KMS-11 (cell line): Measurements from ENCODE around the gene SULT1A1.
"Not testable (repeated sequence)": the region's sequence is repeated elsewhere in the genome, so short reads cannot be mapped to it uniquely, and the experiment has no call there.

ENCODE experiments used
- H2AFZ ChIP-seq: fragments of 200-600 bp; sonication (generic); 2 replicates; pipeline ENCODE4 v1.6.1; 2016; ENCODE audit warnings: antibody characterized with exemption, mixed run types, low read depth
- H3K27ac ChIP-seq: fragments of 200-600 bp; sonication (generic); 2 replicates; pipeline ENCODE4 v1.6.1; 2016; ENCODE audit warnings: mild to moderate bottlenecking, mixed run types
- H3K27me3 ChIP-seq: fragments of 200-600 bp; sonication (generic); 2 replicates; pipeline ENCODE4 v1.6.1; 2017; ENCODE audit warnings: mild to moderate bottlenecking, low read depth, mixed run types, moderate library complexity; ENCODE audit not compliant: insufficient read depth
- H3K36me3 ChIP-seq: fragments of 200-600 bp; sonication (generic); 2 replicates; pipeline ENCODE4 v1.6.1; 2017; ENCODE audit warnings: mild to moderate bottlenecking, mixed run types; ENCODE audit not compliant: insufficient read depth
- H3K4me1 ChIP-seq: fragments of 200-600 bp; sonication (generic); 2 replicates; pipeline ENCODE4 v1.6.1; 2016; ENCODE audit warnings: mild to moderate bottlenecking, low read depth, mixed run types; ENCODE audit not compliant: poor library complexity, severe bottlenecking
- H3K4me2 ChIP-seq: fragments of 200-600 bp; sonication (generic); 2 replicates; pipeline ENCODE4 v1.7.0; 2016; ENCODE audit warnings: mild to moderate bottlenecking, mixed run types
- H3K4me3 ChIP-seq: fragments of 200-600 bp; sonication (generic); IDR thresholded peaks from 2 replicates; pipeline ENCODE4 v1.6.1; 2017; ENCODE audit warnings: low read depth, low read length, mixed read lengths; ENCODE audit not compliant: insufficient read depth
- H3K79me2 ChIP-seq: fragments of 200-600 bp; sonication (generic); 2 replicates; pipeline ENCODE4 v1.6.1; 2016; ENCODE audit warnings: low read depth, mixed run types; ENCODE audit not compliant: insufficient read depth
- H3K9ac ChIP-seq: fragments of 200-600 bp; sonication (generic); 2 replicates; pipeline ENCODE4 v1.6.1; 2016; ENCODE audit warnings: mild to moderate bottlenecking, mixed run types
- H4K20me1 ChIP-seq: fragments of 200-600 bp; sonication (generic); 2 replicates; pipeline ENCODE4 v1.6.1; 2016; ENCODE audit warnings: mild to moderate bottlenecking, mixed run types; ENCODE audit not compliant: insufficient read depth
- TF ChIP-seq, protein P1 (sequence below): fragments of 200-600 bp; sonication (generic); conservative IDR thresholded peaks from 2 replicates; pipeline ENCODE4 v1.6.1; 2017; ENCODE audit warnings: low read depth, mild to moderate bottlenecking, antibody characterized with exemption, low read length, moderate library complexity, mixed read lengths

Gene SULT1A1

DNA sequence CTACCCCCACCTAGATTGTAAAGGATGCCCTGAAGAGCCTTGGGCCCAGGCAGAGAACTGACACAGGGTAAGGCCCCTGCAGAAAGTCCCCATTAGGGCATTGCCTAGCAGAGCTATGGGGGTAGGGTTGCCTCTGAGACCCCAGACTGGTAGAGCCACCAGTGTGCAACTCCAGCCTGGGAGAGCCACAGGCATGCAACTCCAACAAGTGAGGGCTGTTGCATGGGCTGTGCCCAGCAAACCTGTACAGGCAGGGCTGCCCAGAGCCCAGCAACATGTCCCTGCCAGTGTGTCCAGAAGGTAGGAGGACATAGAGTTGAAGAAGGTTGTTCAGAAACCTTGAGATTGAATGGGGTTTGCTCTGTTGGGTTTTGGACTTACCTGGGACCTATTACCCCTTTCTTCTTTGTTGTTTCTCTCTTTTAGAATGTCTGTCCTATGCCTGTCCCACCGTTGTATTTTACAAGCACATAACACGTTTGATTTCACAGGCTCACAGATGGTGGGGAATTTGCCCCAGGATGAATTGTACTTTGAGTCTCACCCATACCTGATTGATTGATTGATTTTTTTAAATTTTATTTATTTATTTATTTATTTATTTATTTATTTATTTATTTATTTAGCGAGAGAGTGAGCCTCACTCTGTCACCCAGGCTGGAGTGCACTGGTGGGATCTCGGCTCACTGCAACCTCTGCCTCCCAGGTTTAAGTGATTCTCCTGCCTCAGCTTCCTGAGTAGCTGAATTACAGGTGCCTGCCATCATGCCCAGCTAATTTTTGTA, 39.7 kb downstream of the SULT1A1 start:
- no peaks in the 10 kb centered on the region for H3K27me3 ChIP-seq
- TF ChIP-seq, protein P1, sequence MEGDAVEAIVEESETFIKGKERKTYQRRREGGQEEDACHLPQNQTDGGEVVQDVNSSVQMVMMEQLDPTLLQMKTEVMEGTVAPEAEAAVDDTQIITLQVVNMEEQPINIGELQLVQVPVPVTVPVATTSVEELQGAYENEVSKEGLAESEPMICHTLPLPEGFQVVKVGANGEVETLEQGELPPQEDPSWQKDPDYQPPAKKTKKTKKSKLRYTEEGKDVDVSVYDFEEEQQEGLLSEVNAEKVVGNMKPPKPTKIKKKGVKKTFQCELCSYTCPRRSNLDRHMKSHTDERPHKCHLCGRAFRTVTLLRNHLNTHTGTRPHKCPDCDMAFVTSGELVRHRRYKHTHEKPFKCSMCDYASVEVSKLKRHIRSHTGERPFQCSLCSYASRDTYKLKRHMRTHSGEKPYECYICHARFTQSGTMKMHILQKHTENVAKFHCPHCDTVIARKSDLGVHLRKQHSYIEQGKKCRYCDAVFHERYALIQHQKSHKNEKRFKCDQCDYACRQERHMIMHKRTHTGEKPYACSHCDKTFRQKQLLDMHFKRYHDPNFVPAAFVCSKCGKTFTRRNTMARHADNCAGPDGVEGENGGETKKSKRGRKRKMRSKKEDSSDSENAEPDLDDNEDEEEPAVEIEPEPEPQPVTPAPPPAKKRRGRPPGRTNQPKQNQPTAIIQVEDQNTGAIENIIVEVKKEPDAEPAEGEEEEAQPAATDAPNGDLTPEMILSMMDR = no peak
- H3K79me2 ChIP-seq = no peaks in the 10 kb centered on the region; the same call in 1 of the 2 replicates

DNA sequence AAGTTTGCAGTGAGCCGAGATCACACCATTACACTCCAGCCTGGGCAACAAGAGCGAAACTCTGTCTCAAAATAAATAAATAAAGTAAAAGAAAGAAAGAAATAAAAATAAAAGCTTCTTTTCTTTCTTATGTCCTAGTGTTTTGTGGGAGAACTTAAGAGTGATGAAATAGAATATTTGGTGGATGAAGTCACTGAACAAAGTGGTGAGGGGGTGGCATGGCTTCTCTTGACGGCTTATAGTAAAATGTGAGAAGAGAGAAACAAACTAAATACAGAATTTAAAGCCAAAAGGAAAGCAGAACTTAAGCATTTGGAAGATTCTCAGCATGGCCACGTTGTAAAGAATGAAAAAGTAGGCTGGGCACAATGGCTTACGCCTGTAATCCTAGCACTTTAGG, 40.8 kb downstream of the SULT1A1 start:
- Histone ChIP-seq H3K4me3 (no peak overlapping the region), H4K20me1 (no peaks in the 10 kb centered on the region), H3K4me1 (no peaks in the 10 kb centered on the region), H3K4me2 (no peak overlapping the region), H3K36me3 (no peaks in the 10 kb centered on the region), H3K79me2 (no peaks in the 10 kb centered on the region; the same call in 1 of the 2 replicates), H3K9ac (no peak overlapping the region), H3K27ac (no peak overlapping the region), H3K27me3 (no peaks in the 10 kb centered on the region), H2AFZ (no peak overlapping the region)
- TF ChIP-seq, protein P1 = no peak

More for the DNA sequence above, 39.7 kb downstream of the SULT1A1 start:
- no peaks in the 10 kb centered on the region for H3K4me1 ChIP-seq
- H3K4me2 ChIP-seq = no peak overlapping the region
- no peak overlapping the region for H3K9ac ChIP-seq
- no peak overlapping the region for H2AFZ ChIP-seq
- no peaks in the 10 kb centered on the region for H3K36me3 ChIP-seq
- H3K4me3 ChIP-seq = no peak overlapping the region
- H4K20me1 ChIP-seq = no peaks in the 10 kb centered on the region
- H3K27ac ChIP-seq = no peak overlapping the region

DNA sequence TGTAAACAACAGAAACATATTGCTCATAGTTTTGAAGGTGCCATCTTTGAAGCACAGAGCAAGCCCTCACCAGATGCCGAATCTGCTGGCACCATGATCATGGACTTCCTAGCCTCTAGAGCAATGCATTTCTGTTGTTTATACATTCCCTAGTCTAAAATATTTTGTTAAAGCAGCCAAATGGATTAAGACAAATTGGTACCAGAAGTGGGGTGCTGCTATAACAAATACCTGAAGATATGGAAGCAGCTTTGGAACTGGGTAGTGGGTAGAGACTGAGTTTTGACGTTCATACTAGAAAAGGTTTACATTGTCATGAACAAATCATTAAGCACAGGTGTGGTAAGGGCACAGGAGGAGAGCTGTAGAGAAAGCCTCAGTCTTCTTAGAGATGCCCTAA, 42.6 kb downstream of the SULT1A1 start:
- H3K27ac ChIP-seq = no peak overlapping the region
- no peaks in the 10 kb centered on the region for H3K36me3 ChIP-seq
- H3K4me3 ChIP-seq = no peak overlapping the region
- no peak overlapping the region for H3K9ac ChIP-seq
- no peaks in the 10 kb centered on the region; the same call in 1 of the 2 replicates for H3K79me2 ChIP-seq
- no peaks in the 10 kb centered on the region for H3K27me3 ChIP-seq
- H3K4me2 ChIP-seq = no peak overlapping the region
- H2AFZ ChIP-seq = no peak overlapping the region
- no peaks in the 10 kb centered on the region for H4K20me1 ChIP-seq
- TF ChIP-seq, protein P1 = no peak
- H3K4me1 ChIP-seq = no peaks in the 10 kb centered on the region

DNA sequence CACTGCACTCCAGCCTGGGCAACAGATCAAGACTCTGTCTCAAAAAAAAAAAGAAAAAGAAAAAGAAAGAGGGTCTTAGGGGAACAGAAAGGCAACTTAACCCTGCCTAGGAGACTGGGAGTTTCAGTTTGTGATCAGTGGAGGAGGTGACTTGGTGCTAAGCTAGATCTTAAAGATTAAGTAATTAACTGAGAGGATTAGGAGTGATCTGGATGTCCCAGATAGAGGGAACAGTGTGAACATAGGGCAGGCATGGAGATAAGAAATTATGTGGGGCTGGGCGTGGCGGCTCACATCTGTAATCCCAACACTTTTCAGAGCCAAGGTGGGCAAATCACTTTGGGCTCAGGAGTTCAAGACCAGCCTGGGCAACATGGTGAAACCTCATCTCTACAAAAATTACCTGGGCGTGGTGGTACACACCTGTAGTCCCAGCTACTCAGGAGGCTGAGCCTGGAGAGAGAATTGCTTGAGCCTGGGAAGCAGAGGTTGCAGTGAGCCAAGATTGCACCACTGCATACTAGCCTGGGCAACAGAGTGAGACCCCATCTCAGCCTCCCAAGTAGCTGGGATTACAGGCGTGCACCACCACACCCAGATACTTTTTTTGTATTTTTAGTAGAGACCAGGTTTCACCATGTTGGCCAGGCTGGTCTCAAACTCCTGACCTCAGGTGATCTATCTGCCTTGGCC, 43.5 kb downstream of the SULT1A1 start:
- H4K20me1 ChIP-seq, H2AFZ ChIP-seq, H3K79me2 ChIP-seq, H3K27ac ChIP-seq, H3K27me3 ChIP-seq, H3K36me3 ChIP-seq, H3K4me3 ChIP-seq, H3K4me1 ChIP-seq, H3K4me2 ChIP-seq, H3K9ac ChIP-seq: not testable (repeated sequence)

DNA sequence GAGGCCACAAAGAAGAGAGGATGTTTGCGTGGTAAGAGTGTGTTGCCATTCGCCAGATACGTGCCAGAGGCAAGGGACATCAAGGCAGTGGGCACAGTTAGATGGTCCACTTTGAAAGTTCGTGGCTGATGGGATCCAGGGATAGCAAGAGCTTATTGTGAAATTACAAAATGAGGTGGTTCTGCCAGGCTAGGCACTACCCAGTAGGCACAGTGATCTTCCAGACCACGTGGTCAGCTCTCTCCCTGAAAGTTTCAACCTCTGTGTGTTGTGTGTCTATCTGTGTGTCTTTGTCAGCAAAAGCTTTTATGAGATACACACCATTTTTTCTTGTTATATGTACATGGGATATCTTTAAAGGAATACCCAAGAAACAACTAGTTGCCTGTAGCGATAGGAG, 46.6 kb downstream of the SULT1A1 start:
- Histone ChIP-seq H4K20me1 (no peaks in the 10 kb centered on the region), H3K4me1 (no peaks in the 10 kb centered on the region), H3K9ac (no peak overlapping the region), H3K27ac (no peak overlapping the region), H3K27me3 (no peaks in the 10 kb centered on the region), H3K4me3 (no peak overlapping the region), H3K4me2 (no peak overlapping the region), H2AFZ (no peak overlapping the region), H3K36me3 (no peaks in the 10 kb centered on the region; the same call in 1 of the 2 replicates), H3K79me2 (no peaks in the 10 kb centered on the region; the same call in 1 of the 2 replicates)
- TF ChIP-seq, protein P1 = no peak
